ENCODE measurements around the gene CSMD2.
"Not testable (repeated sequence)": the region's sequence is repeated elsewhere in the genome, so short reads cannot be mapped to it uniquely, and the experiment has no call there.

CSMD2 gene

GRCh38 chr1:34188418-34188817, 23.4 kb upstream of the CSMD2 start:
- no peak for DNase-seq (ENCODE audit: extremely low read depth, low read depth)
- TF ChIP-seq, protein P1, sequence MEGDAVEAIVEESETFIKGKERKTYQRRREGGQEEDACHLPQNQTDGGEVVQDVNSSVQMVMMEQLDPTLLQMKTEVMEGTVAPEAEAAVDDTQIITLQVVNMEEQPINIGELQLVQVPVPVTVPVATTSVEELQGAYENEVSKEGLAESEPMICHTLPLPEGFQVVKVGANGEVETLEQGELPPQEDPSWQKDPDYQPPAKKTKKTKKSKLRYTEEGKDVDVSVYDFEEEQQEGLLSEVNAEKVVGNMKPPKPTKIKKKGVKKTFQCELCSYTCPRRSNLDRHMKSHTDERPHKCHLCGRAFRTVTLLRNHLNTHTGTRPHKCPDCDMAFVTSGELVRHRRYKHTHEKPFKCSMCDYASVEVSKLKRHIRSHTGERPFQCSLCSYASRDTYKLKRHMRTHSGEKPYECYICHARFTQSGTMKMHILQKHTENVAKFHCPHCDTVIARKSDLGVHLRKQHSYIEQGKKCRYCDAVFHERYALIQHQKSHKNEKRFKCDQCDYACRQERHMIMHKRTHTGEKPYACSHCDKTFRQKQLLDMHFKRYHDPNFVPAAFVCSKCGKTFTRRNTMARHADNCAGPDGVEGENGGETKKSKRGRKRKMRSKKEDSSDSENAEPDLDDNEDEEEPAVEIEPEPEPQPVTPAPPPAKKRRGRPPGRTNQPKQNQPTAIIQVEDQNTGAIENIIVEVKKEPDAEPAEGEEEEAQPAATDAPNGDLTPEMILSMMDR (IDR thresholded peaks at IDR 0.05; ENCODE audit: low read depth, low read length) = no peak

- TF ChIP-seq, protein P1 (IDR thresholded peaks at IDR 0.05; ENCODE audit: low read depth, low read length) = no peak
Measured at GRCh38 chr1:34186741-34187494, 21.9 kb upstream of the CSMD2 start.

GRCh38 chr1:34183381-34183780, 18.4 kb upstream of the CSMD2 start:
- DNase-seq (ENCODE audit: extremely low read depth, low read depth) = not testable (repeated sequence)

More at GRCh38 chr1:34186741-34187494, 21.9 kb upstream of the CSMD2 start:
- no peak for DNase-seq (ENCODE audit: extremely low read depth, low read depth)

GRCh38 chr1:34178072-34178471, 13.0 kb upstream of the CSMD2 start:
- DNase-seq (ENCODE audit: extremely low read depth, low read depth) = no peak
- TF ChIP-seq, protein P1 (IDR thresholded peaks at IDR 0.05; ENCODE audit: low read depth, low read length) = no peak

DNA sequence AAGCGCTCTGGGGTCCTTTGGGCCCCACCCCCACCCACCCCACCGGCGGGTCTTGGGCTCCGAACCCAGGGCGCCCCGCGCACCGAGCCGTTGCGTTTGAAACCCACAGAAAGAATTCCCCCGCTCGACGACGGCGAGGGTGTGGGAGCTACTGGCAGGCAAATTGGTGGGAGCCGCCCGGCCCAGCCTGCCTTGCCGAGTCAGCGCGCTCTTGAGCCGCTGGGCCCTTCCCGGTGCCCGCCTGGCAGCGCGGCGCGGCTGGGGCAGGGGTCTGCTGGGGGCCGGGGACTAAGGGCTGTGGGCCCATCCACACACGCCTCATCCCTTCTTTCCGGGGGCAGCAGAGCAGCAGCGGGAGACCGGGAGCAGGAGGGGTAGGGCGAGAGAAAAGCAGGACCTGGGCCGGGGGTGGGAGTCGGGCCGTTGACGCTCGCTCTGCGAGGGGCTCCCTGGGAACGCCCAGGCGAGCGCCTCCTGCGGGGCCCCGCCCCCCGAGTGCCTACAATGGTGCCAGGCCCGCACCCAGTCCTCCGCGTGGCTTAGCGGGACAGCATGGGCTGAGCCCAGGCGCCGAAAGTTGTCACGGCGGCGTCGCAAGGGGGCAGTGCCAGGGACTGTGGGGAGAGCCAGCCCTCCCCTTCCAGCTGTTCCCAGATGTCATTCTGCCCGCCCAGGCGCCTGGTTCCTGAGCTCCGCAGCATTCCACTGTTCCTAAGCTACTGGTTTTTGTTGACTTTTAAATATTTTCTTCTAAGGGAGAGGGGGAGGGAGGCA, 12.0 kb upstream of the CSMD2 start, which contains the start of gene C1orf94:
Gene C1orf94 (plus strand): TSS at position 78 of the 774 bp plus-strand sequence. CDS start 883 bp downstream, outside the sequence.
- DNase-seq (ENCODE audit: extremely low read depth, low read depth) = no peak
- TF ChIP-seq, protein P1 (IDR thresholded peaks at IDR 0.05; ENCODE audit: low read depth, low read length) = no peak; the same call in 1 of the 2 replicates

- no peak for DNase-seq (ENCODE audit: extremely low read depth, low read depth)
- TF ChIP-seq, protein P1 (IDR thresholded peaks at IDR 0.05; ENCODE audit: low read depth, low read length) = no peak
Measured at GRCh38 chr1:34175744-34176143, 10.7 kb upstream of the CSMD2 start.

DNA sequence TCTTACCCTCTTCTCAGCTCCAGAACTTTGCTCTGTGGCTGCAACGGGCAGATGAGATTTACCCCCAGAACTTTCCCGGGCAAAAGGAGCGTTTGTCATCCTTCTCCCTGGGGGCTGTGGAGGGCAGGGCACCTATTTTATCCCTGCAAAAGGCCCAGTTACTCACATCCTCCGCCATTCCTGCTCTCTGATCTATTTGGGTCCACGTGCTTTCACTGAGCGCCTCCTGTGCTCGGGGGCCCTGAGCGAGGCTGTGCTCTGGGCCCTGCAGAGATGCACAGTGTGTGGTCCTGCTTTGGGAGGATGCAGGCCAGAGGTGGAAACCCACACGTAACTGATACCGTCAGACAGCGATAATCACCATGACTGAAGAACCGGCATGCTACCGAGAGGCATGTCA, 2.4 kb upstream of the CSMD2 start:
- no peak for DNase-seq (ENCODE audit: extremely low read depth, low read depth)
- TF ChIP-seq, protein P1 (IDR thresholded peaks at IDR 0.05; ENCODE audit: low read depth, low read length) = no peak

All from AG09319 (cell line).